Left renal pelvis (tissue), 4 donors: ENCODE measurements around the gene SELENOW. TPM values are rescaled to one million over a fixed set of nuclear protein-coding genes. Genes with fewer than 3 reads are reported as not detected.
"Not testable (repeated sequence)": the region's sequence is repeated elsewhere in the genome, so short reads cannot be mapped to it uniquely, and the experiment has no call there.

ENCODE experiments used
- DNase-seq, 4 donors: peaks; one replicate each; pipeline ENCODE4 v3.0.0-alpha.2; 2013; ENCODE audit warnings: low read depth in 4 of 4, low spot score in 3 of 4
- polyA plus RNA-seq, 4 donors: library from polyadenylated mRNA; unstranded; fragments of 120-200 nt; gene quantifications; one replicate each; pipeline ENCODE4 v1.2.1, GENCODE V29; 2013; ENCODE audit not compliant: insufficient read length in 4 of 4

The SELENOW gene
- polyA plus RNA-seq, 4 donors = 120 to 247 (median 153) TPM

GRCh38 chr19:47778954-47779351 is 450 bp downstream of the SELENOW start:
- no peak for DNase-seq

- no peak for DNase-seq
Observed at GRCh38 chr19:47779524-47780214, 1.2 kb downstream of the SELENOW start.

GRCh38 chr19:47780215-47780551 is 1.7 kb downstream of the SELENOW start:
- no peak for DNase-seq

- no peak for DNase-seq
Observed at GRCh38 chr19:47781590-47782262, 3.2 kb downstream of the SELENOW start.

- no peak for DNase-seq
Observed at GRCh38 chr19:47786566-47786965, 8.1 kb downstream of the SELENOW start.

- DNase-seq = not testable (repeated sequence)
Observed at GRCh38 chr19:47787307-47787706, 8.8 kb downstream of the SELENOW start.

GRCh38 chr19:47789811-47790210 is 11.3 kb downstream of the SELENOW start:
- DNase-seq = not testable (repeated sequence)

- no peak for DNase-seq
Observed at GRCh38 chr19:47790398-47790814, 11.9 kb downstream of the SELENOW start.

GRCh38 chr19:47792616-47793015 is 14.1 kb downstream of the SELENOW start:
- DNase-seq = no peak

GRCh38 chr19:47794526-47794925 is 16.0 kb downstream of the SELENOW start:
- no peak for DNase-seq

- no peak for DNase-seq
Observed at GRCh38 chr19:47796785-47797184, 18.3 kb downstream of the SELENOW start.

- DNase-seq = no peak
Observed at GRCh38 chr19:47797996-47798903, 19.7 kb downstream of the SELENOW start.

GRCh38 chr19:47798904-47799266 is 20.4 kb downstream of the SELENOW start:
- DNase-seq = no peak

GRCh38 chr19:47801270-47801669 is 22.8 kb downstream of the SELENOW start:
- no peak for DNase-seq

GRCh38 chr19:47802521-47803043 is 24.1 kb downstream of the SELENOW start:
- DNase-seq = no peak

GRCh38 chr19:47803148-47803547 is 24.6 kb downstream of the SELENOW start:
- DNase-seq = not testable (repeated sequence)

GRCh38 chr19:47803671-47804070 is 25.2 kb downstream of the SELENOW start:
- DNase-seq = not testable (repeated sequence)

GRCh38 chr19:47804451-47804850 is 25.9 kb downstream of the SELENOW start, which contains the start of gene TPRX1:
Gene TPRX1, minus strand, starts transcription at chr19:47804551. Its CDS starts 12 bp downstream, at chr19:47804539.
- not testable (repeated sequence) for DNase-seq

- DNase-seq = no peak
Observed at GRCh38 chr19:47805313-47805712, 26.8 kb downstream of the SELENOW start.

GRCh38 chr19:47806435-47806834 is 27.9 kb downstream of the SELENOW start:
- no peak for DNase-seq
